Measurements from ENCODE around the gene QKI.

QKI gene

GRCh38 chr6:163565140-163565539 lies 150.6 kb downstream of the QKI start:
- Histone ChIP-seq H3K27me3 (ENCODE audit: control insufficient read depth in 1 of 2, insufficient read depth in 2 of 2, low read length in 2 of 2) (no peaks in the 10 kb centered on the region), H3K27ac (ENCODE audit: low read depth, low read length) (no peak overlapping the region), H3K4me3 (ENCODE audit: low read depth in 1 of 2, low read length in 2 of 2) (no peak overlapping the region), H3K4me1 (ENCODE audit: control insufficient read depth in 1 of 2, insufficient read depth in 2 of 2, low read length in 2 of 2) (no peaks in the 10 kb centered on the region), H3K36me3 (ENCODE audit: control insufficient read depth in 1 of 2, insufficient read depth in 2 of 2, low read length in 2 of 2) (peaks cover 3 to 5% of the 10 kb centered on the region in 2 donors), H3K9me3 (ENCODE audit: control insufficient read depth in 1 of 2, low read length in 2 of 2) (no peaks in the 10 kb centered on the region), H3K9ac (ENCODE audit: low read depth in 1 of 2, low read length in 2 of 2) (no peak overlapping the region)

- Histone ChIP-seq H3K27ac (ENCODE audit: low read depth, low read length) (no peak overlapping the region), H3K4me1 (ENCODE audit: control insufficient read depth in 1 of 2, insufficient read depth in 2 of 2, low read length in 2 of 2) (no peaks in the 10 kb centered on the region), H3K9ac (ENCODE audit: low read depth in 1 of 2, low read length in 2 of 2) (no peak overlapping the region), H3K4me3 (ENCODE audit: low read depth in 1 of 2, low read length in 2 of 2) (no peak overlapping the region), H3K9me3 (ENCODE audit: control insufficient read depth in 1 of 2, low read length in 2 of 2) (no peaks in the 10 kb centered on the region), H3K36me3 (ENCODE audit: control insufficient read depth in 1 of 2, insufficient read depth in 2 of 2, low read length in 2 of 2) (peaks cover 3 to 9% of the 10 kb centered on the region in 2 donors), H3K27me3 (ENCODE audit: control insufficient read depth in 1 of 2, insufficient read depth in 2 of 2, low read length in 2 of 2) (no peaks in the 10 kb centered on the region)
Measured at GRCh38 chr6:163566056-163566455, 151.5 kb downstream of the QKI start.

GRCh38 chr6:163568275-163568674 lies 153.8 kb downstream of the QKI start:
- no peaks in the 10 kb centered on the region for H3K27me3 ChIP-seq (ENCODE audit: control insufficient read depth in 1 of 2, insufficient read depth in 2 of 2, low read length in 2 of 2)
- no peaks in the 10 kb centered on the region for H3K4me1 ChIP-seq (ENCODE audit: control insufficient read depth in 1 of 2, insufficient read depth in 2 of 2, low read length in 2 of 2)
- H3K27ac ChIP-seq (ENCODE audit: low read depth, low read length) = no peak overlapping the region
- no peaks in the 10 kb centered on the region for H3K9me3 ChIP-seq (ENCODE audit: control insufficient read depth in 1 of 2, low read length in 2 of 2)
- H3K36me3 ChIP-seq (ENCODE audit: control insufficient read depth in 1 of 2, insufficient read depth in 2 of 2, low read length in 2 of 2) = peaks cover 3 to 9% of the 10 kb centered on the region in 2 donors
- H3K9ac ChIP-seq (ENCODE audit: low read depth in 1 of 2, low read length in 2 of 2) = no peak overlapping the region
- no peak overlapping the region for H3K4me3 ChIP-seq (ENCODE audit: low read depth in 1 of 2, low read length in 2 of 2)

- H3K4me1 ChIP-seq (ENCODE audit: control insufficient read depth in 1 of 2, insufficient read depth in 2 of 2, low read length in 2 of 2) = no peaks in the 10 kb centered on the region
- H3K9ac ChIP-seq (ENCODE audit: low read depth in 1 of 2, low read length in 2 of 2) = no peak overlapping the region
- no peaks in the 10 kb centered on the region for H3K9me3 ChIP-seq (ENCODE audit: control insufficient read depth in 1 of 2, low read length in 2 of 2)
- H3K27me3 ChIP-seq (ENCODE audit: control insufficient read depth in 1 of 2, insufficient read depth in 2 of 2, low read length in 2 of 2) = no peaks in the 10 kb centered on the region
- no peak overlapping the region for H3K27ac ChIP-seq (ENCODE audit: low read depth, low read length)
- peaks cover 0 to 4% of the 10 kb centered on the region in 2 donors for H3K36me3 ChIP-seq (ENCODE audit: control insufficient read depth in 1 of 2, insufficient read depth in 2 of 2, low read length in 2 of 2)
- no peak overlapping the region for H3K4me3 ChIP-seq (ENCODE audit: low read depth in 1 of 2, low read length in 2 of 2)
Measured at GRCh38 chr6:163570579-163571231, 156.2 kb downstream of the QKI start.

- no peaks in the 10 kb centered on the region for H3K27me3 ChIP-seq (ENCODE audit: control insufficient read depth in 1 of 2, insufficient read depth in 2 of 2, low read length in 2 of 2)
- no peak overlapping the region for H3K27ac ChIP-seq (ENCODE audit: low read depth, low read length)
- H3K9ac ChIP-seq (ENCODE audit: low read depth in 1 of 2, low read length in 2 of 2) = no peak overlapping the region
- H3K9me3 ChIP-seq (ENCODE audit: control insufficient read depth in 1 of 2, low read length in 2 of 2) = no peaks in the 10 kb centered on the region
- H3K4me1 ChIP-seq (ENCODE audit: control insufficient read depth in 1 of 2, insufficient read depth in 2 of 2, low read length in 2 of 2) = no peaks in the 10 kb centered on the region
- peaks cover 0 to 4% of the 10 kb centered on the region in 2 donors for H3K36me3 ChIP-seq (ENCODE audit: control insufficient read depth in 1 of 2, insufficient read depth in 2 of 2, low read length in 2 of 2)
- no peak overlapping the region for H3K4me3 ChIP-seq (ENCODE audit: low read depth in 1 of 2, low read length in 2 of 2)
Measured at GRCh38 chr6:163571730-163572129, 157.2 kb downstream of the QKI start.

- Histone ChIP-seq H3K4me3 (ENCODE audit: low read depth in 1 of 2, low read length in 2 of 2) (no peak overlapping the region), H3K4me1 (ENCODE audit: control insufficient read depth in 1 of 2, insufficient read depth in 2 of 2, low read length in 2 of 2) (no peaks in the 10 kb centered on the region), H3K36me3 (ENCODE audit: control insufficient read depth in 1 of 2, insufficient read depth in 2 of 2, low read length in 2 of 2) (peaks cover 0 to 4% of the 10 kb centered on the region in 2 donors)
Measured at GRCh38 chr6:163572612-163573011, 158.1 kb downstream of the QKI start.

GRCh38 chr6:163573503-163574179 lies 159.1 kb downstream of the QKI start:
- Histone ChIP-seq H3K27me3 (ENCODE audit: control insufficient read depth in 1 of 2, insufficient read depth in 2 of 2, low read length in 2 of 2) (no peaks in the 10 kb centered on the region), H3K4me1 (ENCODE audit: control insufficient read depth in 1 of 2, insufficient read depth in 2 of 2, low read length in 2 of 2) (no peaks in the 10 kb centered on the region), H3K36me3 (ENCODE audit: control insufficient read depth in 1 of 2, insufficient read depth in 2 of 2, low read length in 2 of 2) (peaks cover 0 to 4% of the 10 kb centered on the region in 2 donors), H3K9me3 (ENCODE audit: control insufficient read depth in 1 of 2, low read length in 2 of 2) (no peaks in the 10 kb centered on the region), H3K4me3 (ENCODE audit: low read depth in 1 of 2, low read length in 2 of 2) (no peak overlapping the region), H3K27ac (ENCODE audit: low read depth, low read length) (no peak overlapping the region), H3K9ac (ENCODE audit: low read depth in 1 of 2, low read length in 2 of 2) (no peak overlapping the region)

More at GRCh38 chr6:163572612-163573011, 158.1 kb downstream of the QKI start:
- no peak overlapping the region for H3K9ac ChIP-seq (ENCODE audit: low read depth in 1 of 2, low read length in 2 of 2)
- H3K9me3 ChIP-seq (ENCODE audit: control insufficient read depth in 1 of 2, low read length in 2 of 2) = no peaks in the 10 kb centered on the region
- H3K27ac ChIP-seq (ENCODE audit: low read depth, low read length) = no peak overlapping the region
- no peaks in the 10 kb centered on the region for H3K27me3 ChIP-seq (ENCODE audit: control insufficient read depth in 1 of 2, insufficient read depth in 2 of 2, low read length in 2 of 2)

- Histone ChIP-seq H3K36me3 (ENCODE audit: control insufficient read depth in 1 of 2, insufficient read depth in 2 of 2, low read length in 2 of 2) (no peaks in the 10 kb centered on the region), H3K9me3 (ENCODE audit: control insufficient read depth in 1 of 2, low read length in 2 of 2) (no peaks in the 10 kb centered on the region), H3K4me3 (ENCODE audit: low read depth in 1 of 2, low read length in 2 of 2) (no peak overlapping the region), H3K4me1 (ENCODE audit: control insufficient read depth in 1 of 2, insufficient read depth in 2 of 2, low read length in 2 of 2) (no peaks in the 10 kb centered on the region), H3K27me3 (ENCODE audit: control insufficient read depth in 1 of 2, insufficient read depth in 2 of 2, low read length in 2 of 2) (no peaks in the 10 kb centered on the region), H3K9ac (ENCODE audit: low read depth in 1 of 2, low read length in 2 of 2) (no peak overlapping the region), H3K27ac (ENCODE audit: low read depth, low read length) (no peak overlapping the region)
Measured at GRCh38 chr6:163576114-163576513, 161.6 kb downstream of the QKI start.

GRCh38 chr6:163577404-163577803 lies 162.9 kb downstream of the QKI start:
- Histone ChIP-seq H3K4me1 (ENCODE audit: control insufficient read depth in 1 of 2, insufficient read depth in 2 of 2, low read length in 2 of 2) (no peaks in the 10 kb centered on the region), H3K27ac (ENCODE audit: low read depth, low read length) (no peak overlapping the region)

GRCh38 chr6:163579111-163579879 lies 164.8 kb downstream of the QKI start:
- no peaks in the 10 kb centered on the region for H3K27me3 ChIP-seq (ENCODE audit: control insufficient read depth in 1 of 2, insufficient read depth in 2 of 2, low read length in 2 of 2)
- no peaks in the 10 kb centered on the region for H3K4me1 ChIP-seq (ENCODE audit: control insufficient read depth in 1 of 2, insufficient read depth in 2 of 2, low read length in 2 of 2)
- H3K9ac ChIP-seq (ENCODE audit: low read depth in 1 of 2, low read length in 2 of 2) = no peak overlapping the region
- H3K4me3 ChIP-seq (ENCODE audit: low read depth in 1 of 2, low read length in 2 of 2) = no peak overlapping the region
- H3K36me3 ChIP-seq (ENCODE audit: control insufficient read depth in 1 of 2, insufficient read depth in 2 of 2, low read length in 2 of 2) = no peaks in the 10 kb centered on the region
- no peak overlapping the region for H3K27ac ChIP-seq (ENCODE audit: low read depth, low read length)
- no peaks in the 10 kb centered on the region for H3K9me3 ChIP-seq (ENCODE audit: control insufficient read depth in 1 of 2, low read length in 2 of 2)

More at GRCh38 chr6:163577404-163577803, 162.9 kb downstream of the QKI start:
- Histone ChIP-seq H3K9ac (ENCODE audit: low read depth in 1 of 2, low read length in 2 of 2) (no peak overlapping the region), H3K27me3 (ENCODE audit: control insufficient read depth in 1 of 2, insufficient read depth in 2 of 2, low read length in 2 of 2) (no peaks in the 10 kb centered on the region), H3K9me3 (ENCODE audit: control insufficient read depth in 1 of 2, low read length in 2 of 2) (no peaks in the 10 kb centered on the region), H3K4me3 (ENCODE audit: low read depth in 1 of 2, low read length in 2 of 2) (no peak overlapping the region), H3K36me3 (ENCODE audit: control insufficient read depth in 1 of 2, insufficient read depth in 2 of 2, low read length in 2 of 2) (no peaks in the 10 kb centered on the region)
